ENCODE results near the gene PLEKHA8.

DNA sequence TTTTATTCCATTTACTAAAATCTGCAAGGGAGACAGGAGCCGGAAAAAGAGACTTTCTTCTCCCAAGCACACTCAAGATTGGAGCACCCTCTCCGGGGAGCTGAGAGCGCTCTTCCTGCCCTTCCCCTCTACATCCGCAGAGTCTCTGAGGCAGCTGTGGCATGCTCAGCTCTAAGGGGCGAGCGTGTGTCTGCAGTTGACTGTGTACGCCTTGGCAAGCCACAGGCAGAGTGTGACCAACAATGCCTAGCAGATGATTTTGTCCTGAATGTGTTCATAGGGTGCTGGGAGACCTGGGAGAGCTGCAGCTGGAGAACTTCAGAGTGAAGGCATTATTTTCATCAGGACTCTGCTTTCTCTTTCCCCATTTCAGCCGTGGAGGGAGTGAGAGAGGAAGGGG, 127.3 kb downstream of the PLEKHA8 start:
- TF ChIP-seq POLR2A (IDR thresholded peaks at IDR 0.05) (no peak), POLR2AphosphoS5 (IDR thresholded peaks at IDR 0.05) (no peak), EP300 (IDR thresholded peaks at IDR 0.05) (no peak)
- TF ChIP-seq, protein P1, sequence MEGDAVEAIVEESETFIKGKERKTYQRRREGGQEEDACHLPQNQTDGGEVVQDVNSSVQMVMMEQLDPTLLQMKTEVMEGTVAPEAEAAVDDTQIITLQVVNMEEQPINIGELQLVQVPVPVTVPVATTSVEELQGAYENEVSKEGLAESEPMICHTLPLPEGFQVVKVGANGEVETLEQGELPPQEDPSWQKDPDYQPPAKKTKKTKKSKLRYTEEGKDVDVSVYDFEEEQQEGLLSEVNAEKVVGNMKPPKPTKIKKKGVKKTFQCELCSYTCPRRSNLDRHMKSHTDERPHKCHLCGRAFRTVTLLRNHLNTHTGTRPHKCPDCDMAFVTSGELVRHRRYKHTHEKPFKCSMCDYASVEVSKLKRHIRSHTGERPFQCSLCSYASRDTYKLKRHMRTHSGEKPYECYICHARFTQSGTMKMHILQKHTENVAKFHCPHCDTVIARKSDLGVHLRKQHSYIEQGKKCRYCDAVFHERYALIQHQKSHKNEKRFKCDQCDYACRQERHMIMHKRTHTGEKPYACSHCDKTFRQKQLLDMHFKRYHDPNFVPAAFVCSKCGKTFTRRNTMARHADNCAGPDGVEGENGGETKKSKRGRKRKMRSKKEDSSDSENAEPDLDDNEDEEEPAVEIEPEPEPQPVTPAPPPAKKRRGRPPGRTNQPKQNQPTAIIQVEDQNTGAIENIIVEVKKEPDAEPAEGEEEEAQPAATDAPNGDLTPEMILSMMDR (IDR thresholded peaks at IDR 0.05): no peak
